ENCODE results near the gene RAB40AL. TPM values are rescaled to one million over a fixed set of nuclear protein-coding genes. Genes with fewer than 3 reads are reported as not detected.
"Not testable (repeated sequence)": the region's sequence is repeated elsewhere in the genome, so short reads cannot be mapped to it uniquely, and the experiment has no call there.

The RAB40AL gene, protein sequence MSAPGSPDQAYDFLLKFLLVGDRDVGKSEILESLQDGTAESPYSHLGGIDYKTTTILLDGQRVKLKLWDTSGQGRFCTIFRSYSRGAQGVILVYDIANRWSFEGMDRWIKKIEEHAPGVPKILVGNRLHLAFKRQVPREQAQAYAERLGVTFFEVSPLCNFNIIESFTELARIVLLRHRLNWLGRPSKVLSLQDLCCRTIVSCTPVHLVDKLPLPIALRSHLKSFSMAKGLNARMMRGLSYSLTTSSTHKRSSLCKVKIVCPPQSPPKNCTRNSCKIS
- not detected in 2 replicates for total RNA-seq (2014; rRNA removed; shearing (Covaris generic))

DNA sequence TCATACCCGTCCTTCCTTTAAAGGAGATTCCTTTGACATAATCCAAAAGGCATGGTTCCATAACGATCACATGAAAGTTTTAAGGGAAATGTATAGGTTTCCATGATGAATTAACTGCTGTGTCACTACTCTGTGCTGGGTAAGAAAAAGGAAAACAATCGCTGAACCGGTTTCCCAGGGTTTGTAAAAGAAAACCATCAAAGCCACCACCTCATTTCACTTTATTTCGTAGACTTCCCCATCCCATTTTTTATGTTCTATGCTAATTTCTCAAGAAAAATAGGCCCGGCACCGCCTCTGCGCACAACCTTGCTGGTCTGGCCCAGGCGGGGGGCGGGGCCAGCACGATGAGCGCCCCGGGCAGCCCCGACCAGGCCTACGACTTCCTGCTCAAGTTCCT is at the start of gene RAB40AL:
RAB40AL (plus strand) TSS at position 301 of the 400 bp plus-strand sequence; CDS start at position 348, 47 bp downstream.
- DNase-seq (ENCODE audit: low spot score) = not testable (repeated sequence)

DNA sequence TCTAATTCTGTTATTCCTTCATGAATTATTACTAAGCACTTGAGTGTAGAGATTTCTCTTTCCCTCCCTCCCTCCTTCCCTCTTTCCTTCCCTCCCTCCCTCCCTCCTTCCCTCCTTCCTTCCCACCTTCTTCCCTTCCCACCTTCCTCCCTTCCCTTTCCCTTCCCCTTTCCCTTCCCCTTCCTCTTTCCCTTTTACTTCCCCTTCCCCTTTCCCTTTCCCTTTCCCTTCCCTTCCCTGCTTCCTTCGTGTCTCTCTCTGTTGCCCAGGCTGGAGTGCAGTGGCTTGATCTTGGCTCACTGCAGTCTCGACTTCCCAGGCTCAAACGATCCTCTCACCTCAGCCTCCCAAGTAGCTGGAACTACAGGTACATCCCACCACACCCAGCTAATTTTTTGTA is 49.4 kb upstream of the RAB40AL start:
- no peak for DNase-seq (ENCODE audit: low spot score)

DNA sequence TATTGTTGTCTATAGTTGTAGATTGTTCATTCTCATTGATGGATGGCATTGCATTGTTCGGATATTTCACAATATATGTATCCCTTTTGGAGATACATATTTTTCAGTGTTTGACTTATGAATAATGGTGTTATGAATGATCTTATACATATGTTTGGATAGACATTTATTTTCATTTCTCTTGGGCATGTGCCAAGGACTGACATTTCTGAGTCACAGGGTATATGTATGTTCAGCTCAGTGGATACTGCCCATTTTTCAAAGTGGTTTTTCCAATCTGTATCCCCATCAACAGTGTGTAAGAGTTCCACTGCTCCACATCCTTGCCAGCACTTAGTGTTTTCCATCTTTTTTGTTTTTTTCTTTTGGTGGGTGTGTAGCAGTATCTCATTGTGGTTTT is 45.0 kb upstream of the RAB40AL start:
- no peak for DNase-seq (ENCODE audit: low spot score)

DNA sequence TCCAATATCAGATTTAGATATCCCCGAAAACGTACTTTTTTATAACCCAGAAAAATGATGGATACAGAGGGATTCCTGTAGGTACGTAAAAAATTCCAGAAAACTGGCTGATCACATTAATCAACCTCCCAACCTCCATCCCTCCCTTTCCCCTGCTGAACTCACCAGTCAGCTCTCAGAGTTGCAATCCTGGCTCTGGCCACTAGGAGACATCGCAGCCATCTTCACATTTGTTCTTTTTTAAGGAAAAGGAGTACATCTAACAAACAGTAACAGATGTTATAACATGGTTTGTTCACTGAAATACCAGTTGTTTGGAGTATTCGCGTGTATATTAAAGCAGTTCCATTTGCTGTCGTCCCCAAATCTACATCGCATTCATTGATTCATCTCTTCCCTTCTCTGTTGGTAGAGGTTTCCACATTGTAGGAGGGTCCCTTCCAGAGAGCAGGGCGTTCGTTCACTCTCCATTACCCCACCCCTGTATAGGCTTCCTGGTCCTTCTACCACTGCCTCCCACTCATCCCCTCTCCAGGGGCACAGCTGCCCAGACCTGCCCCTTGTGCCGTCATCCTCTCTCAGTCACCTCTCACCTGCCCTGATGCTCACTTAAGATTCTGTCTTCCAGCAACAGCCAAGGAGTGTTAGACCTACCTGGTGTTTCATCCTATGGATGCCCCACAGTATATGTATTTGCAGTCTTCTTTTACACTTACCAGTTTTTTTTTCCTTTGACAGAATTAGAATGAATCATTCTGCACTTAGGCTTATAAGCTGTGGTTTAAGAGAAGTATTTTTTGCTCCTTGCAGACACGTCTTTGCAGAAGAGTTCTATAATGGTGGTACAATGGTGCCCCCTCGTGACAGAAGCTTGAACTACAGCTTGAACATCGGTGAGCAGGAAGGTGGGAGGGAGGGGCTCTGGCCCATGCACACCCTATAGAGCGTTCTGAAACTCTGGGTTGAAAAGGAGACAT is 36.8 kb upstream of the RAB40AL start:
- DNase-seq (ENCODE audit: low spot score) = peak; percentile 28

DNA sequence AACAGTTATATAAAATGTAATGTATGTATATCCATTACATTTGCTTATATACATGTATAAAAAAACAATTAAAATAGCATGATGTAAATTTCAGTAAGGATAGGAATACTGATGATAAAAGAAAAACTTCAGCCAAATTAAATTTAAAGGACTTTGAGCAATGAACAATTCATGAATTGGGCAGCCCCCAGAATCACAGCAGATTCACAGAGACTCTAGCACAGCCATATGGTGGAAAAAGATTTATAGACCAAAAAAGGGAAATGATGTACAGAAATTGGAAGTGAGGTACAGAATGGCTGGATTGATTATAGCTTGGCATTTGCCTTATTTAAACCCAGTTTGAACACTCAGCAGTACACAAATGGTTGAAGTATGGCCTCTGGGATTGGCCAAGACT is 34.7 kb upstream of the RAB40AL start:
- DNase-seq (ENCODE audit: low spot score) = no peak

DNA sequence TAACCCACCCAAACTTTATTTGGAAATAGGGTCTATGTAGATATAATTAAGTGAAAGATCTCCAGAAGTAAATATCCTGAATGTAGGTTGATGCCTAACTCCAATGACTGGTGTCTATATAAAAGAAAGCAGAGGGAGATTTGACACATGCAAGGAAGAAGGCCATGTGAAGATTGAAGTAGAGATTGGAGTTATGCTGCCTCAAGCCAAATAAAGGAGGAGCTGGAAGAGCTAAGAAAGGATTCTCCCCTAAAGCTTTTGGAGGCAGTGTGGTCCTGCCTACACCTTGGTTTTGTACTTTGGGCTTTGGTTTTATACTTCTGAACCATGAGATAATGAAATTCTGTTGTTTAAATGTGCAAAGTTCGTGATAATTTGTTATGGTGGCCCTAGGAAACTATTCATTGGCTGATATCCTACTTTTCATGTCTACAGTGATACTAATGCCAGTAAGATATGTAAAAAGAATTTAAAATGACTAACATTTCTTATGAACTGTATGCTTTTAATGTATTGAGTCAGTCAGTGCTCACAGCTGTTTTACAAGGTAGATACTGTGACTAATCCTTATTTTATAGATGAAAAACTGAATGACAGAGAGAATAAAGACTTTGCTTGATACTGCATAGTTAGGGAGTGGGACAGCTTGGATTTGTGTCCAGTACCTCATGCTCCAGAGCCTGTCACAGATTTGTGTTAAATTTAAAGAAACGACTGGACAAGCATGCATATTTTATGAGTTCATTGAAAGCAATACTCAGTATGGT is 5.9 kb upstream of the RAB40AL start:
- no peak for DNase-seq (ENCODE audit: low spot score)

DNA sequence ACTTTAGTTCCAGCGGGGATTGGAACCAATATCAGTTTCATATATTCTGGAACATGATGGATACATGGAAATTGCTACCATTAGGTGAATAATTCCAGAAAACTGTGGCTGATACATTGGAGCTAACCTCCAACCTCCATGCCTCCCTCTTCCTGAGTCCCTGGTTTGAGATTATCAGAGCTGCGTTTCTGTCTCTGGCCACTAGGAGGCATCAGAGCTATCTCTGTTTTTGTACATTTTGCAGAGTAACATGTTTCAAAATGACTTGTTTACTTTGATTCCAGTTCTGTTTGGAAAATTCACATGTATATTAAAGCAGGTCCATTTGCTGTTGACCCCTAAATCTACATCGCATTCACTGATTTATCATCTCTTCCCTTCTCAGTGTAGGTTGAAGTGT is 2.4 kb upstream of the RAB40AL start:
- peak; percentile 1 for DNase-seq (ENCODE audit: low spot score)

DNA sequence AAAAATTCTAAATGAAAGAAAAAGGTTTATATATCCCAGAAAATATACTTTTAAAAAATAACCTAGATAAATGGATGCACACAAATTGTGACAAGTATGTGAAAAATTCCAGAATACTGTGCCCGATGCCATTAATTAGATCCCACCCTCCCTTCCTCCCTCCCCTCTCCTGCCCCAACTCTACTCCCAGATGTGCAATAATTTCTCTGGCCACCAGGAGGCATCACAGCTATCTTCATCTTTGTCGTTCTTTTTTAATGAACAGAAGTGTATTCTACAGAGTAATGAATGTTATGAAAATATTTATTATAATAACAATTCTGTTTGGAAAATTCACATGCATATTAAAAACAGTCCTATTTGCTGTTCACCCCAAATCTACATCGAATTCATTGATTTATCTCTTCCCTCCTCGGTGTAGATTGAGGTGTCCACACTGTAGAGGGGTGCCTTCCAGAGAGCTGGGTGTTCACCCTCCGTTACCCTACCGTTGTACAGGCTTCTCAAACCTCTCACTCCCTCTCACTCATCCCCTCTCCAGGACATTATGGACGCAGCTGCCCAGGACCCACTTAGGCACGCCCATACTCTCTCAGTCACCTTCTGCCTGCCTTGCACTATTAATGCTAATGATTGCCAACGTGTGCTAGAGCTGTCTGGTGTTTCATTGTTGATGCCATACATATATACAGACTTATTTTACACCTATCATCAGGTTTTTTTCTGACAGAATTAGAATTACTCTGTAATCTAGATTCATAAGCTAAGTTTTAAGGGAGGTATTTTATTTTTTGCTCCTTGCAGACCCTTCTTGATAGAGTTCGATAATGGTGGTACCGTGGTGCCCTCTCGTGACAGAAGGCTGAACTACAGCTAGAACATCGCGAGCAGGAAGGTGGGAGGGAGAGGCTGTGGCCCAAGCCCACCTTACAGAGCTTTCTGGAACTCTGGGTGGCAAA is 14.1 kb downstream of the RAB40AL start:
- DNase-seq (ENCODE audit: low spot score) = peak; percentile 10

DNA sequence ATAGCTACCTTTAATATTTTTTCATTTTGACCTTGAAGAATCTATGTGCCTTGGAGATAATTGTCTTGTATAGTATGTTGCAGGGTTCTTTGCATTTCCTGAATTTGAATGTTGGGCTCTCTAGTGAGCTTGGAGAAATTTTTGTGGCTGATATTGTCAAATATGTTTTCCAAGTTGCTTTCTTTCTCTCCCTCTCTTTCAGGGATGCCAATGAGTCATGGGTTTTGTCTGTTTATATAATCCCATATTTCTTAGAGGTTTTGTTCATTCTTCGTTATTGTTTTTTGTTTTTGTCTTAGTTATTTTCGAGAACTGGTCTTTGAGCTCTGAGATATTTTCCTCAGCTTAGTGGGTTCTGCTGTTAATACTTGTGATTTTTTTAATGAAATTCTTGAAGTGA is 20.7 kb downstream of the RAB40AL start:
- DNase-seq (ENCODE audit: low spot score) = no peak

DNA sequence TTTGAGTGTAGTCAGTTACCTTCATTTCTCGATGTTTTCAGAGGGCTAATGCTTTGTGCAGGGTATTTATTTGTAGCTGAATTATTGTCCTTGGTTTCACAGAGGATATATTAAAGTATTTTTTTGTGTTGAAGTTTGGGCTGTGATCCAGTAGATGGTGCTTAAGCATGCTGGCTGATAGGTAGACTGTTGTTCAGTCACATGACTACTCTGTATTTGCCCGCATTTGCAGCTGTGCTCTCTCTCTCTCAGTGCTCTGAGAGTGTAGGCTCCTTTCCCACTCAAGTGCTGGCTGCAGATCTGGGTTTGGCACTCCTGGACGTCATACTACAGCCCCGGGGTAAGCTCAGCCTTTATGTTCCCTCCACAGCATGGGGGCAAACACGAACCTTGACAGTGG is 21.7 kb downstream of the RAB40AL start:
- no peak for DNase-seq (ENCODE audit: low spot score)

DNA sequence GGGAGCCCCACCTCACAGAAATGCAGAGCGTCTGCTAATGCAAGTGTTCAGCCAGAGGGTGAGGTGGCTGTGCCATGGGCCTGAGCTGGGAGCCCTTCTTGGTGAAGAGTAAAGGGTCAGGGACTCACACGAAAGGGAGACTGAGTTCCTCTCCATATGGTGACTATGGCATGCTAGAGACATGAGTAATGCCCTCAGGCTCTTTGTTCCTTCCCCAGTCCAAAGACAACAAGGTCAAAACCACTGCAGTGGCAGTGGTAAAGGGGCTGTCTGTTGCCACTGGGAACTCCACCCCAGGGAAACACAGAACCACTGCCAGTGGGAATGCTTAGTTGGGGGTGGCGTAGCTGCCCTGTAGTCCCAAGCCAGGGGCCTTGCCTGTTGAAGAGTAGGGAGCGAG is 22.4 kb downstream of the RAB40AL start:
- DNase-seq (ENCODE audit: low spot score) = peak; percentile 0

DNA sequence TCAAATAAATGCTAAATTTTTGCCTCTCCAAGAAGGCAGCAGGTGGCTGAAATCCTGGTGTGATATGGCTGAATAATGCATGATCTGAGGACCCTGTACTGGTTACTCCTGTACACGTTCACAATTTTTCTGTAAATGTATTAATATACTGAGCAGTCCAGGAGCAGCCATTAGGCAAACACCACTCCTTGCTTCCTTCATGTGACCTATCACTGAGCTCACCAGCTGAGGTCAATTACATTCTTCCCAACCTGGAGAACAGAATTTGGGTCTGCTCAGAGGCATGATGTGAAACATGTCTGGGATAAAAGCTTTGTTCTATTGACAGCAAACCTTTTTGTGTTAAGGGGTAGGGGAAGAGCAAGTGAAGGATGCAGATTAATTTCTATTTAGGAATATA is 26.9 kb downstream of the RAB40AL start:
- no peak for DNase-seq (ENCODE audit: low spot score)

DNA sequence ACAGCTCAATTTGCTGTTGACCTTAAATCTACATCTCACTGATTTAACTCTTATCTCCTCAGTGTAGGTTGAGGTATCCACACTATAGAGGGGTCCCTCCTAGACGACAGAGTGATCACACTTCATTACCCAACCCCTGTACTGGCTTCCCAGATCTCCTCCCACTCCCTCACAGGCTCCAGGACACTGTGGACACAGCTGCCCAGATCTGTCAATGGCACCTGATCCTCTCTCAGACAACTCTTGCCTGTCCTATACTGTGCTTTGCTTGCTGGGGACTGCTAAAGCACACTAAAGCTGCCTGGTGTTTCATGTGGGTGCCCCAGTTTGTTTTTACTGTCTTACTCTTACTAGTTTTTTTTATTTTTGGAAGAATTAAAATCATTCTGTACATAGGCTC is 27.9 kb downstream of the RAB40AL start:
- no peak for DNase-seq (ENCODE audit: low spot score)

DNA sequence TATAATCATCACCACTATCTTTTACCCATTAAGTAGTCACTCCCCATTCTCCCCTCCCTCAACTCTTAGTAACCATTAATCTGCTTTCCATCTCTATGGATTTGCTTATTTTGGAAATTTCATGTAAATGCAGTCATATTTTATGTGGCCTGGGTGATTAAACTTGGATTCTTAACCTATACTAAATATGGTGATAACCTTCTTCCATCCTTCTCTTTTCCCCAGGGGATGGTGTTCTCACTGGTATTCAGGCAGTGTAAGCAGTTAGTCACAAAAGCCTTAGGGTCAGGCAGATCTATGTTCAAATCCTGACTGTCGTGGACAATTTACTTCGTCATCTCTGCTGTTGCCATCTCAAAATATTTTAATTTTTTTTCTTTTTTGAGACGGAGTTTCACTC is 29.6 kb downstream of the RAB40AL start:
- no peak for DNase-seq (ENCODE audit: low spot score)

DNA sequence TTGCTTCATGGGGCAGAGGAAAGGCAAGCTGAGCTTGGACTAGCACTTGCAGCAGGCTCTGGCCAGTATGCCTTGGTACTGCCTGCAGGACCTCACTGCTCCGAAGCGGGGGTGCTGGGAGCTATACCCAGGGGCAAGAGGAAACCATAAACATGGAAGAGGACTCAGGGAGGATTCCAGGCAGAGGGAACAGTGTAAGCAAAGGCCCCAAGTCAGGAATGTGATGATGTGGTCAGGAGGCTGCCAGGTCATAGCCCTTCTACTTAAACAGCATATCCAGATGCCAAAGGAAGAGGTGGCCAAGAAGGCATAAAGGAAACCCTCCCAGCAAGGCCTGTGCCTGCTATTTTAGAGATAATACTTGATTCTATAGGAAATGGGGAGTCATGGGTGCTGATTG is 31.1 kb downstream of the RAB40AL start:
- no peak for DNase-seq (ENCODE audit: low spot score)

DNA sequence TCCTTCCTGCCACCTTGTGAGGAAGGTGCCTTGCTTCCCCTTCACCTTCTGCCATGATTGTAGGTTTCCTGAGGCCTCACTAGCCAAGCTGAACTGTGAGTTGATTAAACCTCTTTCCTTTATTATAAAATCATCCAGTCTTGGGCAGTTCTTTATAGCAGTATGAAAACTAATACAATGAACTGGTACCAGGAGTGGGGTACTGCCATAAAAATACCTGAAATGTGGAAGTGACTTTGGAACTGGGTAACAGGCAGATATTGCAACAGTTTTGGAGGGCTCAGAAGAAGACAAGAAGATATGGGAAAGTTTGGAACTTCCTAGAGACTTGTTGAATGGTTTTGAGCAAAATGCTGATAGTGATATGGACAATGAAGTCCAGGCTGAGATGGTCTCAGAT is 34.5 kb downstream of the RAB40AL start:
- not testable (repeated sequence) for DNase-seq (ENCODE audit: low spot score)

DNA sequence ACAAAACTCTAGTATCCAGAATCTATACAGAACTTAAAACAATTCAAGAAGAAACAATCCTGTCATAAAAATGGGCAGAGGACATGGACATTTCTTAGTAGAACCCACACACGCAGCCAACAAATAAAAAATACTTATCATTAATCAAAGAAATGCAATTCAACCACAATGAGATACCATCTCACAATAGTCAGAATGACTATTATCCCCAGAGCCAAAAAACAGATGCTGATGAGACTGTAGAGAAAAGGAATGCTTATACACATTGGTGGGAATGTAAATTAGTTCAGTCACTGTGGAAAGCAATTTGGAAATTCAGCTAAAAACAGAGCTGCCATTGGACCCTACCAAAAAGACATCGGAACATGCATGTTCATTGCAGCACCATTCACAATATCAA is 37.9 kb downstream of the RAB40AL start:
- DNase-seq (ENCODE audit: low spot score) = no peak

DNA sequence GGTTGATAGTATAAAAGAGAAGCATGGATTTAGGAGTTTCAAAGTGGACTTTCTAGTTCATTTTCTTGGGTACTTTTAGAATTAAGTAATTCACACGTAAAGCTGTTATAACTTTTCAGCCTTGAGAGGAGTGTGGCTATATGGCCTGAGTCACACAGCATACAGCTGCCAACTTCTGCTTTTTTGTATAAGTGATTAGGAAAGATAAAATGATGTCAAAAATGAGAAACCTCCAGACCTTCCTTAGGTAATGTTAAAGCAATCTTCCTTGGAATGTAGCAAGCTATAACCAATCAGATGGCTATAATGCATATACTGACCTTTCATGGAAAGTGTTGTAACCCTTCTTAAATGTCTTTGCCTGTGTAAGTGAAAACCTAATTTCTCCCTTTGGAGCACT is 39.2 kb downstream of the RAB40AL start:
- no peak for DNase-seq (ENCODE audit: low spot score)

DNA sequence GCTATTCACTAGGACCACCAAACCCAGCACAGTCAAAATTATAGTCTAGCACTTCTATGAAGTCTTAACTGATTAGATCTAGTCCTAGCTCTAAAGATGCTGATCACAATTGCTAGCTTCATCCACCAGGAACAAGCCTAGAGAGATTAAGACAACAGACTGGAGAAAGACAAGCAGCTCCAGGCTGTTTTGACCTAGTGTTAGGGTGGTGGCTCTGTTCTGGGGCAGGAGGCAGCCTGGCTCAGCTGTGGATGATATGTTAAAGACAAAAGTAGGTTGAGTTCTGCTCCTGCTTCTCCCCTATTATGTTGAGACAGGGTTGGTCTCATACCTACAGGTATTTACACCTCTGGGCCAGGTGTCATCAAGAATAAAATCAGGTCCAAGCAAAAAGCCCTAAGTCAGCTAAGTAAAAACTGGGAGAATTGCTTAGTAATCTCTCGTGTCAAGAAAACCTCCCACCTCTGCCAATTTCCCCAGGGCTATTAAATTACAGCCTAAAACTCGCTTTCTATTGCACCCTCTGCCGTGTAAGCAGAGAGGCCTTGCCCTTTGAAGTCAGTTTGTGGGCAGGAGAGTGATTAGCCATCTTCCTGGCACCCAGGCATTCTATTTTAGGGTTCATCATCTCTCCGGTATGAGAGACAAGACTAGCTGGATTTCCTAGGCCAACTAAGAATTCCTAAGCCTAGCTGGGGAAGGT is 39.9 kb downstream of the RAB40AL start:
- DNase-seq (ENCODE audit: low spot score) = peak; percentile 17

DNA sequence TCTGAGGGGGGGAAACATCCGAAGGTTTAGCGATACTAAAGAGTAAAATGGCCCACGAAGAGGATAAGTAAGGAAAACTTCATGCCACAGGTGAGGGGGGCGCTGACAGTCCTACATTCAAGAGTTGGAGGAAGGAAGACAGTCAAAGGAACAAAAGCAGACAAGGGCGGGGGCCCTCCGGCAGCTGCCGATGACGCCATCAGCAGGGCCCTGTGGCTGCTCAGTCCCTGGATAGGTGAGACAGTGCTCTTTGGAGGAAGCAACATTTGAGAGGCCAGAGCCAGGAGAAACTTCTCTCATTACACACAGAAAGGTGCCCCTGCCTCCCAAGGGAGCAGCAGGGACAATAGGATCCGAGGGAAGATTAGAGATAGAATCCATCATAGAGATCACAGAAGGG is 41.5 kb downstream of the RAB40AL start:
- no peak for DNase-seq (ENCODE audit: low spot score)

Data from A172 (cell line).